TTC549 (cell line): ENCODE results near the gene ATP6V0E1.

Experiments
- FAIRE-seq: peaks from 2 replicates; lab custom pipeline; 2012; peaks lifted over from hg19 to GRCh38; lab: Jason Lieb, UNC

Gene ATP6V0E1

DNA sequence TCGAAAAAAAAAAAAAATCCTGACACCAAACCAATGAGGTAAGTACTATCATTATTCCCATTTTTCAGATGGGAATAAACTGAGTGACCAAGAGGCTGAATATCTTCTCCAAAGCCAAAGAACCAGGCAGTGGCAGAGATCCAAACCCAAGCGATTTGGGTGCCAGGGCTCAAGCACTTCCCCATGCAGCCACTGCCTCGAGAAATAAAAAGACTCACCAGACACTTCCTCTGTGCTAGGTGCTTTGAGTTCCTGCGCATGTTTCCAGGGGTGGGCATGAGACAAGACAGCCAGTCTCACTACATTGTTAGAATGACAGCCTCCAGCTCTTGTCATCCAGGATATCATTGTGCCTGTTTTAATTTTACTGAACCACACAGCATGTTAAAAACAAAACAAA is 26.6 kb upstream of the ATP6V0E1 start:
- no peak for FAIRE-seq

DNA sequence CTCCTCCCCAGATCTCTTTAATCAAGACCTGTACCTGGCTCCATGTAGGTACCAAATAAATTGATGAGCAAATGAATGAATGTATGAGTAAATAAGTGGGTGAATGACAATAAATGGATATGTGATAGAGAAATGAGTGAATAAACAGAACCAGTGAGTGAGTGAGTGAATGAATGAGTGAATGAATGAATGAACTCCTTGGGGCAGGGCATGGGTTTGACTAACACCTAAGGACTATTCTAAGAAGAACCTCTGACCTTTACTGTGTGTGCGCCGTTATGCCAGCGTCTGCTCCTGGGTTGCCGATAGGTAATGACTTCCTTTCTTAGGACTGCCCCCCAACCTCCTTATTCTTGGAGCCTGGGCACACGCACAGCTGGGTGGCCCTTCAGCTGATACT is 26.1 kb upstream of the ATP6V0E1 start:
- no peak for FAIRE-seq

DNA sequence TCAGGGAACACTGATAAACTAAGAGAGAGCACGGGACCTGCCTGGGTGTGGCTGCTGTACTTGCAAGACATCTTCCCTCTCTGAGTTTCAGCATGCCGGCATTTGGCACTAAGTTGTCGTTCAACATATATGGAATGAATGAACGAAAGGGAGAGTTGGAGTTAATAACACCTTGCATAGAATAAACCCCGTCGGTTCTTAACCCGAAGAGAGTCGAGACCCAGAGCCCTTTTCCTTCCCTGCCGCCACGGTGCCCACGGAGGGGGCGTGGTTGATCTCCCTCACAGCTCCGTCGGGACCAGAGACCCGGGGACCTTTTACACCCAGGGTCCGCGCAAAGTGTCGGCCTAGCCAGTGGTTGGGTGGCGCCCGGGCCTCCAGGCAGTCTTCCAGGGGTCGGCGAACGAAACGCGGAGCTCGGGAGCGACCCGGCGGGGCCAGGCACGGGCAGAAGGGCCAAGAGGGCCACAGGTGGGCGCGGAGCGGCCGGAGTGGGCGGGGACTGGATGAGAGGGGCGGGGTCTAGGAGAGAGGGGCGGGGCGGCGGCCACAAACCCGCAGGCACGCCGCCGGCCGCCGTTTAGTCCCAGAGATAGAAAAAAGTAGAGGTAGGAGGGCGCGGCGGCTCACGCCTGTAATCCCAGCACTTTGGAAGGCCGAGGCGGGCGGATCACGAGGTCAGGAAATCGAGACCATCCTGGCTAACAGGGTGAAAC is 25.1 kb upstream of the ATP6V0E1 start:
- FAIRE-seq, result no peak

DNA sequence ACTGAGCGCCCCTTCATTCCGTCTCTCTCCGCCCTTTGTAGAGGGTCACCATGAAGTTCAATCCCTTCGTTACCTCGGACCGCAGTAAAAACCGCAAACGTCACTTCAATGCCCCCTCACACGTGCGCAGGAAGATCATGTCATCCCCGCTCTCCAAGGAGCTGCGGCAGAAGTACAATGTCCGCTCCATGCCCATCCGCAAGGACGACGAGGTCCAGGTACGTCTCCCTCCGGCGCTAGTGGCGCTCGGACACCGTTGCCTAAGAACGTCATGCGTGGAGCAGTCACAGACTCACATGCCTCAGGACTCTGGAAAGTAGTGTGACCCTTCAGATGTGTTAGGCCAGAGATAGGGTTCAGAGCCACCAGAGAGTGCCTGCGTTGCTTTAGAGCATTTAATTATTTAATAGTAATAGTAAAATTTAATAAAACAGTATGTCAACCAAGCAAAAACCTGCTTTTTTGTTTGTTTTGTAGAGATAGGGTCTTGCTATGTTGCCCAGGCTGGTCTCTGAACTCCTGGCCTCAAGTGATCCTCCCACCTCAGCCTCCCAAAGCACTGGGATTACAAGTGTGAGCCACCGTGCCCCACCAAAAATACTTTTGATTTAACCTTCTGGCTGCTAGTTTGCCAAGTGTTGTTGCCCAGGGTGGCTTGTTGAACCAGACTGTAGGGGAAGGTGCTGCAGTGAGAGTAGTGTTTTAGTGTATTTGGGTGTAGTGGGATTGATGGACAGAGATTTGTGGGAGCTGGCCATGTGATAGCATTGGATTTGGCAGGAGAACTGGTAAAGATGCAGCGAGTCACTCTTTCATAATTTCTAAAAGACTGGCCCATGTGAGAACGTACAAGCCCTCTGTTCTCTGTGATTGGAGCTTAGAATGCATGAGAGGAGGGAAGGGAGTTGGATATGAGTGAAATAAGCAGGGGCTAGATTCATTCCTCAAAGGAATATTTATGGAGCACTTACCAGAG is 23.5 kb upstream of the ATP6V0E1 start:
- FAIRE-seq, result no peak

- FAIRE-seq, result no peak
These were observed 13.7 kb upstream of the ATP6V0E1 start for GRCh38 chr5:172969921-172970320.

- FAIRE-seq, result no peak
These were observed 12.1 kb upstream of the ATP6V0E1 start for GRCh38 chr5:172971482-172971881.

GRCh38 chr5:172972552-172972951 is 11.0 kb upstream of the ATP6V0E1 start:
- FAIRE-seq, result no peak

DNA sequence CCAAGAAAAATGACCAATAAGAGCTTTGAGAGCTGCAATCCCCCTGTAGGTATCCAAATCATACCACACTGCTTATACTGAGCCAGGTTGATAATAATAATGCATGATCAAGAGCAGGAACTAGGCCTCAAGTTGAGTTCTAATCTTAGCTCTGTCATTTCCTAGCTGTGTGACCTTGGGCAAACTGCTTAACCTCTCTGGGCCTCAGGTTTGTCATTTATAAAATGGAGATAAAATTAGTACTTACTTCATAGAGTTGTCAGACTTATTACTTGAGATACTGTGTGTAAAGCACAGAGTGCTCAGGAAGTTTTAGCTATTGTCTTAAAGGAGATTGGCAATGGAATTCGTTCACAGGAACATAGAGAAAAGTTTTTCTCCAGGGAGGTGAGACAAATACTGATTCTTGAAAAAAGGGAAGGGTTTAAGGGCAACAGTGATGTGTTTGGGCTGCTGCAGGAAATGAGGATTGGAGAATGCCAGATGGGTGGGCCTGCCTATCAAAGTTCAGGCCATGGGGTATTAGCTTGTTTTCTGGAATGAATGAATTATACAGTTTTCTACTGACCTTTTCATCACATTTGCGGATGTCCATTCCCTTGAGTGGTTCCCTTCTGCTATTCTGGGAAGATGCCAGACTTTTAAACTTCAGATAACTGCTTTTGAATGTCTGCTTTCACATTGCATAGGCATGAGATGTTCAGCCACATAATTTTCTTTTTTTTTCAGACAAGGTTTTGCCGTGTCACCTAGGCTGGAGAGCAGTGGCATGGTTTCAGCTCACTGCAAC is 10.2 kb upstream of the ATP6V0E1 start:
- FAIRE-seq, result no peak

GRCh38 chr5:172973931-172974330 is 9.6 kb upstream of the ATP6V0E1 start:
- no peak for FAIRE-seq

DNA sequence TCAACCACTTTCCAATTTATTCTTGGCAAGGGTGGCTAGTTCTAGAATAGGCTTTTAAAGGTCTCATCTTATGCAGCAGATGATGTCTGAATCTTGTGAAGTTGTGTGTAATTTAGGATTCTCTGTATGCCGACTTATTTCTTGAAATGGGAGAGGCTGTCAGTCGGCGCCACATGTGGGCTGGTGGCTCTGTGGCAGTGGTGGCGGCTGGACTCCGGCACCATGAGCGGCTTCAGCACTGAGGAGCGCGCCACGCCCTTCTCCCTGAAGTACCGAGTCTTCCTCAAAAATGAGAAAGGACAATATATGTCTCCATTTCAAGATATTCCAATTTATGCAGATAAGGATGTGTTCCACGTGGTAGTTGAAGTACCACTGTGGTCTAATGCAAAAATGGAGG is 8.3 kb upstream of the ATP6V0E1 start:
- FAIRE-seq, result no peak

- no peak for FAIRE-seq
These were observed 3.8 kb upstream of the ATP6V0E1 start for GRCh38 chr5:172979778-172980177.

GRCh38 chr5:172981931-172982330 is 1.6 kb upstream of the ATP6V0E1 start:
- no peak for FAIRE-seq

DNA sequence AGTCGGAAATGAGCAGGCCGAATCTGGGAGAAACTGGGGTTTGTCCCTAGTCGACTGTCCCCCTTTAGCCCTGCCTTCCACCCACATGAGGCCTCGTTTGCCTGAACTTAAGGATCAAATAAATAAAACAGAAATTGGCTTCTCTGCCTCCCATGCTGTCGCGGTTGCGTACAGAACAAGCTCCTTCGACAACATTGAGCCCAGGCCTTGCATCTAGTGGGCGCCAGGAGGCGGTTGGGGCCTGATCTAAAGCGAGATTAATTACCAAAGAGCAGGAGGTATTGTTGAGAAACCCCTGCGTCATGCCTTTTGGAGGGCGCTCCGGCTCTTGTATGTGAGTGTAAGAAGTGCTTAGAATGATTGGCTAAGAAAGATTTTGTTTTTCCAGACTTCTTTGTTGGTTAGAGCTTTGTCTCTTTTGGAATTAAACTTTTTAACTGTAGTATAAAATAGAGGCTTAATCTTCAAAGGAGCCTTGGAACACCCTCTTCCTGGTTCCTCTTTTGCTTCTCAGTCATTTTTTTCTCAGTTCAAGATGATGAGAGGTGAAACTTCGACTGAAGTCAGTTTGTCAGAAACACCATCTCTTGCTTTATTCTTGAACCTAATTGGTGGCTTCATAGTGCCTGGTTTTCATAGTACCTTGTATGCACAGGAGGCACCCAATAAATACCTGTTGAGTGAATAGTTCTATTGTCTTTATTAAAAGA is 828 bp downstream of the ATP6V0E1 start:
- no peak for FAIRE-seq

- FAIRE-seq, result no peak
These were observed 2.0 kb downstream of the ATP6V0E1 start for GRCh38 chr5:172985596-172985995.

DNA sequence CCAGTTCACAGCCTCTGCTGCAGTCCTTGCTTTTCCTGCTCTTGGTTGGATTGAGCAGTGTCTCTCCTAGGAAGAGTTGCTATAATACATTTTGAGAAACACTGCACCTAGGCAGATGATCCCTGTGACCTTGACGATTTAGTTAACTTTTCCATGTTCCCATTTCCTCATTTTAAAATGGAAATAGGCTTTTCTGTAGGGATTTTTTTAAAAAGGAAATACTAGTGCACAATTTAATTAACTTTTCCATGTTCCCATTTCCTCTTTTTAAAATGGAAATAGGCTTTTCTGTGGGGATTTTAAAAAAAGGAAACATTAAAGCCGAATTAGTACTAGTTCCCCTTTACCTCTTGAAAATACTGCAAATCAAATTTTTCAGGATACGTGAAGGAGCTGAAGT is 4.7 kb downstream of the ATP6V0E1 start:
- FAIRE-seq, result no peak

GRCh38 chr5:172990776-172991175 is 7.2 kb downstream of the ATP6V0E1 start:
- no peak for FAIRE-seq

- FAIRE-seq, result no peak
These were observed 10.8 kb downstream of the ATP6V0E1 start for GRCh38 chr5:172994405-172994804.

- no peak for FAIRE-seq
These were observed 15.9 kb downstream of the ATP6V0E1 start for GRCh38 chr5:172999372-172999973.

- FAIRE-seq, result no peak
These were observed 16.4 kb downstream of the ATP6V0E1 start for GRCh38 chr5:172999974-173000373.

DNA sequence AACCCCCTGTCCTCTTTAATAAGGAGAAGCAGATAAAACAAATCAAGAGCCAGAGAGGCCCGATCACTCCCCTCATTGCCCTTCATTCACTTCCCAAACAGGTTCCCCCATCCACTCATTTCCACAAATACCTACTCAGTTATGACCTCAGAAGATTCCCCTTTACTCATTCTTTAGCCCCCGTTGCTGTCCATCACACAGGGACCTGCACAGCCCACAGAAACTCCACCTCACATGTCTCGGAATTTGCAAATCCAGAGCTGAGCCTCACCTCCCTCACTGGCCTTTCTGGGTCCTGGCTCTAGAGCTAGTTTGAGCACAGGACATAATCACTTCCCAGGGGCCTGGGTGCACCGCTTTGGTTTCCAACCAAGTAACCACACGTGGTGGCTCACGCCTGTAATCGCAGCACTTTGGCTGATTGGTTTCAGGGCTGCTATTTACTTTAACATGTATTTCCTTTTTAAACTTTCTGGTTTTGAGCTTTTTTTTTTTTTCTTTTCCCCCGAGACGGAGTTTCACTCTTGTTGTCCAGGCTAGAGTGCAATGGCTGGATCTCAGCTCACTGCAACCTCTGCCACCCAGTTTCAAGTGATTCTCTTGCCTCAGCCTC is 17.8 kb downstream of the ATP6V0E1 start:
- no peak for FAIRE-seq

DNA sequence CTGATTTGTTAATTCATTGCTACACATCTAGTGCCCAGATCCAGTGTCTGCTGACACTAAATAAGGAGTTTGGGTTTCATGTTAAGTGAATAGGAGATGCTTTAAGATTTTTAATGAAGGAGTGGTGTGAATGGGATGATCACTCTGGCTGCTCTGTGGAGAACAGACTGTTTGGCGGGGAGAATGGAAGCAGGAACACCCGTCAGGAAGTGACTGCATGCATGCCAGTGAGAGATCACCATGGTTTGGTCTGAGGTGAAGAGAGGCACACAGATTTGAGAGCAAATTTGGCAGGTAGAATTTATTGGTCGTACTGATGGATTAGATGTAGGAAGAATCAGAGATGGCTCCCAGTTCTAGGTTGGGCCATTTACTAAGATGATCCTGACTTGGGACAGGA is 19.8 kb downstream of the ATP6V0E1 start:
- no peak for FAIRE-seq
